ENCODE measurements around the gene CDC42SE2. TPM values are rescaled to one million over a fixed set of nuclear protein-coding genes. Genes with fewer than 3 reads are reported as not detected.

Gene CDC42SE2
- total RNA-seq, 1 donor from 2014 or later, result 23.6 TPM

DNA sequence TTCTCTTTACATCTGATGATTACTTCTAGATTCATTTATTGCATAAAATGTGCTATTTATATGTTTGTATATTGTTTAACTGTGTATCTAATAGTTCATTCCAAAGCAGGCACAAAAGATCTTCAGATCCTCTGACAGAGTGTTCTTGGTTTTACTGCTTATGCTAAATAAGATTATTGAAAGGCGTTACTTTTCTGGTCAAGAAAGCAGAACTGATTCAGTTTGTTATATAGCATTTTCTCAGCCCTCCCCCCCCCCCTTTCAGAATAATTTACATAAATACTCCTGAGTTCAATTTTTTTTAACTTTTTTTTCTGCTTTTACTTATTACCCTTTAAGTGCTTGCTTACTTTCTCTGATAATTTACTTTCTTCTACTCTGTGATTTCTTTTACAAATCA, 15.4 kb downstream of the CDC42SE2 start:
- TF ChIP-seq, protein P1, sequence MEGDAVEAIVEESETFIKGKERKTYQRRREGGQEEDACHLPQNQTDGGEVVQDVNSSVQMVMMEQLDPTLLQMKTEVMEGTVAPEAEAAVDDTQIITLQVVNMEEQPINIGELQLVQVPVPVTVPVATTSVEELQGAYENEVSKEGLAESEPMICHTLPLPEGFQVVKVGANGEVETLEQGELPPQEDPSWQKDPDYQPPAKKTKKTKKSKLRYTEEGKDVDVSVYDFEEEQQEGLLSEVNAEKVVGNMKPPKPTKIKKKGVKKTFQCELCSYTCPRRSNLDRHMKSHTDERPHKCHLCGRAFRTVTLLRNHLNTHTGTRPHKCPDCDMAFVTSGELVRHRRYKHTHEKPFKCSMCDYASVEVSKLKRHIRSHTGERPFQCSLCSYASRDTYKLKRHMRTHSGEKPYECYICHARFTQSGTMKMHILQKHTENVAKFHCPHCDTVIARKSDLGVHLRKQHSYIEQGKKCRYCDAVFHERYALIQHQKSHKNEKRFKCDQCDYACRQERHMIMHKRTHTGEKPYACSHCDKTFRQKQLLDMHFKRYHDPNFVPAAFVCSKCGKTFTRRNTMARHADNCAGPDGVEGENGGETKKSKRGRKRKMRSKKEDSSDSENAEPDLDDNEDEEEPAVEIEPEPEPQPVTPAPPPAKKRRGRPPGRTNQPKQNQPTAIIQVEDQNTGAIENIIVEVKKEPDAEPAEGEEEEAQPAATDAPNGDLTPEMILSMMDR (IDR thresholded peaks at IDR 0.05; ENCODE audit: unreplicated experiment), result no peak
- Mint-ChIP-seq H3K9me3 (no peaks in the 10 kb centered on the region), H3K4me3 (no peak overlapping the region), H3K36me3 (no peaks in the 10 kb centered on the region), H3K27me3 (ENCODE audit: low read depth) (no peaks in the 10 kb centered on the region), H3K27ac (peak overlapping the region; percentile 82), H3K4me1 (peaks cover 32% of the 10 kb centered on the region)
- no peak for DNase-seq (ENCODE audit: low spot score in 2 of 2, unreplicated experiment in 2 of 2)

DNA sequence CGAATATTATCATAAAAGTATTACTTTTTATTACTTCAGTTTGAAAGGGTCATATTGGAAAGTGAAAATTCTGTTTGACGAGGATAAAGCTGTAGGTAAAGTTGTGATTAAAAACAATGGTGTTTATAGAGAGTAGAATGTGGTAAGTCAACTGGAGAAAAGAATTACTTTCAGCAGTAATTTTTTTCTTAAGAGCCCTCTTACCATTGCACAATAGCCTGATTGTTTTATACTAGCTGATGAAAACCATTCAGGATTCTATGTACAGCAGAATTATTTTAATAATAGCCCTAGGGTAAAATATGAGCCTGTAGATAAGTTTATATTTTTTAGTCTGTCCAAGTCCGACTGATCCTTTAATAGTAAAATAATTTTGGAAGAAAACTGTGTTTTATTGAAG, 16.6 kb downstream of the CDC42SE2 start:
- DNase-seq (ENCODE audit: low spot score in 2 of 2, unreplicated experiment in 2 of 2), result no peak
- Mint-ChIP-seq H3K27ac (peak overlapping the region; percentile 82), H3K9me3 (no peaks in the 10 kb centered on the region), H3K4me3 (no peak overlapping the region), H3K4me1 (peaks cover 31% of the 10 kb centered on the region), H3K27me3 (ENCODE audit: low read depth) (no peaks in the 10 kb centered on the region), H3K36me3 (no peaks in the 10 kb centered on the region)
- TF ChIP-seq, protein P1 (IDR thresholded peaks at IDR 0.05; ENCODE audit: unreplicated experiment), result no peak

DNA sequence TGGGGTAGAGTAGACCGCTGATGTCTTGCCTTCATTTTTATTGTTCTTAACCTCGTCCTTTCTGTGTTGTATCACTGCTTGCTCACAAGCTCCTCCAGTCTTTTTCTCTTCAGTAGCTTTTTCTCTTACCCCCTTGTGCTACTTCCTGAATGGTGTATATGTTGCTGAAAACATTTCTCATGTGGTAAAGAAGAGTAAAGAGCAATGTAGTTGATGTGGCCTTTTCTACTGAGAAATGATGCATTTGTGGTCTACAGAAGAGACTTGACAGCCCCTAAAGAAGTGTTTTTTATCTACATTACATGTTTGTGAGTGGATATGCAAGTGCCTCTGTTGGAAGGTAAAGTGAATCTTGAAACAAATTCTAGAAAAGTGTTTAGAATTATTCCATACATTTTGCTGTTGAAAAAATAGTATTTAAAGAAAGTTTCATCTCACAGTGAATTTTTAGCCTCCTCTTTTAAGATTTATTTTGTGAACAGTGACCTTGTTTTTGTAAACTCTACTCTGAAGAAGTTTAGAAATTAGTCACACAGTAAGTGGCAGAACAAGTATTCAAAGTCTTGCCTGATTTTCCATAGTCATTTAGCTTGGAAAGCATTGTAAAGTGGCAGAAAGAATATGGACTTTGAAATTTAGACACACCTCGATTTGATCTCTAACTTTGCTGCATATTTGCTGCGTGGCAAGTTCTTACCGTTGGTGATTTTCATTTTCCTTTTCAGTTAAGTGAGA, 17.4 kb downstream of the CDC42SE2 start:
- H3K4me3 Mint-ChIP-seq, result no peak overlapping the region
- no peaks in the 10 kb centered on the region for H3K27me3 Mint-ChIP-seq (ENCODE audit: low read depth)
- H3K4me1 Mint-ChIP-seq, result peaks cover 31% of the 10 kb centered on the region
- TF ChIP-seq, protein P1 (IDR thresholded peaks at IDR 0.05; ENCODE audit: unreplicated experiment), result no peak
- no peak for DNase-seq (ENCODE audit: low spot score in 2 of 2, unreplicated experiment in 2 of 2)
- no peaks in the 10 kb centered on the region for H3K36me3 Mint-ChIP-seq
- peak overlapping the region; percentile 70 for H3K27ac Mint-ChIP-seq
- H3K9me3 Mint-ChIP-seq, result no peaks in the 10 kb centered on the region

- Mint-ChIP-seq H3K36me3 (no peaks in the 10 kb centered on the region), H3K4me1 (peaks cover 31% of the 10 kb centered on the region), H3K27ac (peak overlapping the region; percentile 70), H3K27me3 (ENCODE audit: low read depth) (no peaks in the 10 kb centered on the region), H3K4me3 (no peak overlapping the region), H3K9me3 (no peaks in the 10 kb centered on the region)
- no peak for DNase-seq (ENCODE audit: low spot score in 2 of 2, unreplicated experiment in 2 of 2)
- TF ChIP-seq, protein P1 (IDR thresholded peaks at IDR 0.05; ENCODE audit: unreplicated experiment), result no peak
Observed at GRCh38 chr5:131281868-131282234, 18.0 kb downstream of the CDC42SE2 start.

DNA sequence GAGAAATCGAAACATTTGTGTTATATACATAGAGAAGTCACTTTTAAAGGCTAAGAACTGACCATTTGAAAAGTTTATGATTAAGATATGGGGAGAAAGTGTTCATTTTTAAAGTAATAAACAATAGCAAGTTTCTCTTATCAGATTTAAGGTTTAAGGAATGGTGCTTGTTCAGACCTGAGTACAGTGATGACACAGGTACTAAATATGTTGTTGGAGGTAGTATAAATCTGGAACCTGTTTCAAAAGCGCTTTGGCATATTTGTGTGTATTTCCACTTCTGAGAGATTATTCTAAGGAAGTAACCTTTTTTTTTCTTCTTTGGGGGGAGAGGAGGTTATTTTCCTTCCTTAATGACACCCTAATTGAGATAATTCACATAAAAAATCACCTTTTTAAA, 18.4 kb downstream of the CDC42SE2 start:
- H3K36me3 Mint-ChIP-seq, result no peaks in the 10 kb centered on the region
- no peaks in the 10 kb centered on the region for H3K9me3 Mint-ChIP-seq
- TF ChIP-seq, protein P1 (IDR thresholded peaks at IDR 0.05; ENCODE audit: unreplicated experiment), result no peak
- H3K27me3 Mint-ChIP-seq (ENCODE audit: low read depth), result no peaks in the 10 kb centered on the region
- no peak for DNase-seq (ENCODE audit: low spot score in 2 of 2, unreplicated experiment in 2 of 2)
- H3K4me1 Mint-ChIP-seq, result peaks cover 31% of the 10 kb centered on the region
- peak overlapping the region; percentile 70 for H3K27ac Mint-ChIP-seq
- H3K4me3 Mint-ChIP-seq, result no peak overlapping the region
